A673 (cell line): ENCODE data around the gene PRDM16. TPM values are rescaled to one million over a fixed set of nuclear protein-coding genes. Genes with fewer than 3 reads are reported as not detected.

Source experiments
- BruUV-seq: library from RNA; stranded (reverse); fragments of 400-500 nt; replicated peaks from 2 replicates; lab custom pipeline; 2021; lab: Mats Ljungman, UMichigan
- CTCF ChIA-PET: fragments of 300-600 bp; sonication (Branson Sonifier 250); formaldehyde crosslinking; loops from one replicate; lab custom pipeline; 2022; ENCODE audit warnings: antibody characterized with exemption; lab: Charles Lee
- POLR2A ChIA-PET: fragments of 300-600 bp; sonication (Branson Sonifier 250); formaldehyde crosslinking; loops from one replicate; lab custom pipeline; 2022; ENCODE audit warnings: antibody characterized with exemption; ENCODE audit not compliant: low non-redundant PET; lab: Charles Lee
- DNase-seq: peaks from one replicate; pipeline ENCODE4 v3.0.0-alpha.2; 2015; ENCODE audit warnings: low spot score
- H3K27ac ChIP-seq: fragments of 200-600 bp; sonication (generic); 2 replicates; pipeline ENCODE4 v1.5.1; 2016; ENCODE audit warnings: mixed run types, low read depth, mild to moderate bottlenecking, mixed read lengths, antibody characterized with exemption, low read length; ENCODE audit not compliant: poor library complexity, severe bottlenecking
- H3K27me3 ChIP-seq: fragments of 200-600 bp; sonication (generic); replicated peaks from 2 replicates; pipeline ENCODE4 v1.6.1; 2017; ENCODE audit warnings: mixed run types, low read depth, mild to moderate bottlenecking, mixed read lengths, antibody characterized with exemption, low read length; ENCODE audit not compliant: insufficient read depth, poor library complexity
- H3K36me3 ChIP-seq: fragments of 200-600 bp; sonication (generic); 2 replicates; pipeline ENCODE4 v1.6.1; 2016; ENCODE audit warnings: mixed run types, mild to moderate bottlenecking, mixed read lengths, antibody characterized with exemption, low read length; ENCODE audit not compliant: insufficient read depth, poor library complexity, severe bottlenecking
- H3K4me1 ChIP-seq: fragments of 200-600 bp; sonication (generic); 2 replicates; pipeline ENCODE4 v1.6.1; 2017; ENCODE audit warnings: mixed run types, mild to moderate bottlenecking, mixed read lengths, antibody characterized with exemption, low read length; ENCODE audit not compliant: insufficient read depth, poor library complexity, severe bottlenecking
- H3K4me3 ChIP-seq: fragments of 200-600 bp; sonication (generic); 2 replicates; pipeline ENCODE4 v1.5.1; 2016; ENCODE audit warnings: low read depth, mixed run types, mild to moderate bottlenecking, mixed read lengths, low read length; ENCODE audit not compliant: poor library complexity, severe bottlenecking
- H3K9me3 ChIP-seq: fragments of 200-600 bp; sonication (generic); 2 replicates; pipeline ENCODE4 v1.6.1; 2016; ENCODE audit warnings: mixed run types, low read depth, mild to moderate bottlenecking, mixed read lengths, antibody characterized with exemption, low read length; ENCODE audit not compliant: poor library complexity, severe bottlenecking
- EZH2 ChIP-seq: fragments of 200-600 bp; sonication (generic); IDR thresholded peaks from 2 replicates; pipeline ENCODE4 v1.6.1; 2017; ENCODE audit warnings: borderline replicate concordance, low read depth, mild to moderate bottlenecking, mixed read lengths, antibody characterized with exemption, low read length; ENCODE audit not compliant: poor library complexity, severe bottlenecking
- intact Hi-C: fragments of 100-400 bp; cut with micrococcal nuclease; formaldehyde crosslinking; loops from one replicate; pipeline ENCODE4 v1.10.0; 2022; ENCODE audit not compliant: unreplicated experiment
- total RNA-seq: library from RNA; stranded (reverse); gene quantifications from 2 replicates; pipeline ENCODE4 v1.2.3, GENCODE V29; 2021
- TF ChIP-seq, protein P1 (sequence below): fragments of 300-800, 200-600 bp; sonication (generic); conservative IDR thresholded peaks from 2 replicates; pipeline ENCODE4 v1.5.1; 2017; ENCODE audit warnings: low read depth, mild to moderate bottlenecking, antibody characterized with exemption, low read length, moderate library complexity, mixed read lengths

Gene PRDM16
- total RNA-seq, 1 experiment from 2014 or later: 0.49 TPM

DNA sequence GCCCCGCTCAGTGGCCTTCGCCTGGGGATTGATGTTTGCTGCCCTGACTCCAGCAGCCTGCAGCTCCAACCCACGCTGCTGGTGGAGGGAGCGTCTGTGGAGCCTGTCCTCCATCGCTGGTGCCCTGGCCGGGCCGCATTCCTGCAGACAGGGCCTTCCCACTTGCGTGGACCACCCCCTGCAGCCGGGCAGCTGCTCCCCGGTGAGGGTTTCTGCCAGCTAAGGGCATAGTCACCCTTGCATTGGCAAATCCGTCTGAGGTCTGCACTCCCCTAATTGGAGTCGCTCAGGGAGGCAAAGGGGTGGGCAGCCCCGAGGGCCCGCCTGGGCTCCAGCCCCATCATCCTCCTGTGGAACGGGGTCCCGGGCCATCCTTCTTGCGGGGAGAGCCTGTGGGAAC is 43.5 kb downstream of the PRDM16 start:
- TF ChIP-seq, protein P1, sequence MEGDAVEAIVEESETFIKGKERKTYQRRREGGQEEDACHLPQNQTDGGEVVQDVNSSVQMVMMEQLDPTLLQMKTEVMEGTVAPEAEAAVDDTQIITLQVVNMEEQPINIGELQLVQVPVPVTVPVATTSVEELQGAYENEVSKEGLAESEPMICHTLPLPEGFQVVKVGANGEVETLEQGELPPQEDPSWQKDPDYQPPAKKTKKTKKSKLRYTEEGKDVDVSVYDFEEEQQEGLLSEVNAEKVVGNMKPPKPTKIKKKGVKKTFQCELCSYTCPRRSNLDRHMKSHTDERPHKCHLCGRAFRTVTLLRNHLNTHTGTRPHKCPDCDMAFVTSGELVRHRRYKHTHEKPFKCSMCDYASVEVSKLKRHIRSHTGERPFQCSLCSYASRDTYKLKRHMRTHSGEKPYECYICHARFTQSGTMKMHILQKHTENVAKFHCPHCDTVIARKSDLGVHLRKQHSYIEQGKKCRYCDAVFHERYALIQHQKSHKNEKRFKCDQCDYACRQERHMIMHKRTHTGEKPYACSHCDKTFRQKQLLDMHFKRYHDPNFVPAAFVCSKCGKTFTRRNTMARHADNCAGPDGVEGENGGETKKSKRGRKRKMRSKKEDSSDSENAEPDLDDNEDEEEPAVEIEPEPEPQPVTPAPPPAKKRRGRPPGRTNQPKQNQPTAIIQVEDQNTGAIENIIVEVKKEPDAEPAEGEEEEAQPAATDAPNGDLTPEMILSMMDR: no peak
- TF ChIP-seq EZH2: no peak
- H3K9me3 ChIP-seq: peaks cover 4% of the 10 kb centered on the region
- CTCF ChIA-PET: no interaction called here
- peaks cover 6% of the 10 kb centered on the region for H3K27me3 ChIP-seq
- no TSS peak for BruUV-seq
- H3K4me3 ChIP-seq: no peak overlapping the region
- DNase-seq: no peak
- H3K27ac ChIP-seq: no peak overlapping the region
- no peaks in the 10 kb centered on the region for H3K4me1 ChIP-seq
- intact Hi-C loops: no loop called here
- no peaks in the 10 kb centered on the region for H3K36me3 ChIP-seq
- POLR2A ChIA-PET: no interaction called here

DNA sequence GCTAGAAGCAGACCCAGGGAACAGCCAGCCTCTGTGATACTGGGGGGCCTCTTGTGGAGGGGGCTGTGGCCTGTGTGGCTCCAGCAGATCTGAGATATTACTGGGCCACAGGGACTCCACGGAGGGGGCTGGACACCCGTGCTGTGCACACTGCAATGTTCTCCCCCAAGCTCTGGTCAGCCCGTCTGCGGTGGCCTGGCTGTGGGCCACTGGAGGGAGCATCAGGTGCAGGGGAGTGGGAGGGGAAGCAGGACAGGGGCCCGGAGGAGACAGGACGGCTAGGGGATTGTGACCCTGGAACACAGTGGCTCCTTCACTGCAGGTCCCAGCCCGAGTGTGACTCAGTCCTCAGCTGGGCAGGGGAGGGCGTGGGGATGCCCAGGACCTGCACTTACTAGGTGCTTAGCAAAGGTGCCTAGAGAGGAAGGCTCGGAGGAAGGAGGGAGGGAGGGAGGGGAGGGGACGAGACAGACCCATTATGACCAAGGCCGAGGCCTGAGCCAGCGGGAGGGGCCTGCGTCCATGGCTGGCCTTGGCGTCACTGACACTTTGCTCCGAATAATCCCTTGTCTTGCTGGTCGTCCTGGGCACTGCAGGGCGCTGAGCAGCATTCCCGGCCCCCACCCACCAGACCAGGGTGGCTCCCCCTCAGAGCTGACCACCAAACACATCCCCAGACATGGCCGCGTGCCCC is 44.2 kb downstream of the PRDM16 start:
- BruUV-seq: no TSS peak

DNA sequence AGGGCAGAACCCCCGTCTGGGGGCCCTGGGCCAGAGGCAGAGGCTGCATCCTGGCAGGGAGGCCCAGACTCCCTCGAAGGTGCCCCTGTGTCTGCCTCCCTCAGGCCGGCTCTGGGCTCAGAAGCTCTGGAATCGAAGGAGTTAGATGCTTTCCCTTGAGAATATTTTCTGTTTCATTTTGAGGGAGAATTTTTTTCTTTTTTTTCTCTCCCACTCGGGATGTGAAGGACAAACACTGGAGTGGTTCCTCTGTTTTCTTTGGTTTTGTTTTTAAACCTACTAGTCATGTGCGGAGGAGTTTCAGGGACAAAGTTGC is 44.7 kb downstream of the PRDM16 start:
- H3K36me3 ChIP-seq: no peaks in the 10 kb centered on the region
- H3K27me3 ChIP-seq: no peaks in the 10 kb centered on the region
- intact Hi-C loops: no loop called here
- POLR2A ChIA-PET: no interaction called here
- no peak for DNase-seq
- H3K9me3 ChIP-seq: no peaks in the 10 kb centered on the region
- CTCF ChIA-PET: no interaction called here
- no peak overlapping the region for H3K4me3 ChIP-seq
- no TSS peak for BruUV-seq
- no peaks in the 10 kb centered on the region for H3K4me1 ChIP-seq
- TF ChIP-seq, protein P1: no peak
- TF ChIP-seq EZH2: no peak
- H3K27ac ChIP-seq: no peak overlapping the region

More for the DNA sequence above, 44.2 kb downstream of the PRDM16 start:
- TF ChIP-seq, protein P1: no peak
- TF ChIP-seq EZH2: no peak
- H3K36me3 ChIP-seq: no peaks in the 10 kb centered on the region
- H3K9me3 ChIP-seq: peaks cover 3% of the 10 kb centered on the region
- no peak overlapping the region for H3K4me3 ChIP-seq
- no peak for DNase-seq
- CTCF ChIA-PET: no interaction called here
- intact Hi-C loops: no loop called here
- H3K4me1 ChIP-seq: no peaks in the 10 kb centered on the region
- no peaks in the 10 kb centered on the region for H3K27me3 ChIP-seq
- H3K27ac ChIP-seq: no peak overlapping the region
- POLR2A ChIA-PET: no interaction called here
